H9 (cell line): ENCODE results near the gene NECAB2. TPM values are rescaled to one million over a fixed set of nuclear protein-coding genes. Genes with fewer than 3 reads are reported as not detected.
A peak's percentile ranks its signal among the peaks of the same experiment; 100 is the strongest.

Source experiments
- DNase-seq: peaks from one replicate; pipeline ENCODE4 v3.0.0-alpha.2; 2017
- H2AFZ ChIP-seq: one replicate; pipeline ENCODE4 v1.6.1; 2013; ENCODE audit warnings: mild to moderate bottlenecking, low read length, control low read depth, moderate library complexity
- H2AK5ac ChIP-seq: 2 replicates; pipeline ENCODE4 v1.6.1; 2013; ENCODE audit warnings: low read length, control low read depth, mixed read lengths; ENCODE audit not compliant: insufficient read length
- H2BK120ac ChIP-seq: one replicate; pipeline ENCODE4 v1.6.1; 2013; ENCODE audit warnings: low read depth, mild to moderate bottlenecking, low read length, control low read depth, inconsistent platforms; ENCODE audit not compliant: poor library complexity, severe bottlenecking
- H2BK12ac ChIP-seq: 2 replicates; pipeline ENCODE4 v1.6.1; 2013; ENCODE audit warnings: low read length, control low read depth, mixed read lengths, low read depth; ENCODE audit not compliant: insufficient read length
- H2BK15ac ChIP-seq: 2 replicates; pipeline ENCODE4 v1.6.1; 2013; ENCODE audit warnings: low read depth, low read length, control low read depth
- H2BK20ac ChIP-seq: one replicate; pipeline ENCODE4 v1.6.1; 2013; ENCODE audit warnings: low read depth, mild to moderate bottlenecking, low read length, control low read depth, inconsistent platforms; ENCODE audit not compliant: poor library complexity, severe bottlenecking
- H2BK5ac ChIP-seq: 2 replicates; pipeline ENCODE4 v1.6.1; 2013; ENCODE audit warnings: low read length, control low read depth, mixed read lengths; ENCODE audit not compliant: insufficient read length
- H3K14ac ChIP-seq: 2 replicates; pipeline ENCODE4 v1.6.1; 2013; ENCODE audit warnings: low read length, control low read depth; ENCODE audit not compliant: insufficient read depth
- H3K18ac ChIP-seq: 2 replicates; pipeline ENCODE4 v1.6.1; 2013; ENCODE audit warnings: low read depth, mild to moderate bottlenecking, mixed read lengths, low read length, control low read depth; ENCODE audit not compliant: insufficient read length
- H3K23ac ChIP-seq: 2 replicates; pipeline ENCODE4 v1.6.1; 2013; ENCODE audit warnings: low read length, control low read depth, mixed read lengths, low read depth; ENCODE audit not compliant: insufficient read length
- H3K23me2 ChIP-seq: 2 replicates; pipeline ENCODE4 v1.6.1; 2013; ENCODE audit warnings: low read depth, mild to moderate bottlenecking, mixed read lengths, low read length, control low read depth; ENCODE audit not compliant: insufficient read length, poor library complexity, severe bottlenecking
- H3K27ac ChIP-seq: 2 replicates; pipeline ENCODE4 v1.5.1; 2013; ENCODE audit warnings: low read length, control low read depth, mixed read lengths, low read depth; ENCODE audit not compliant: insufficient read length
- H3K27me3 ChIP-seq: 2 replicates; pipeline ENCODE4 v1.6.1; 2013; ENCODE audit warnings: low read length, control low read depth, inconsistent platforms; ENCODE audit not compliant: insufficient read depth
- H3K4ac ChIP-seq: 2 replicates; pipeline ENCODE4 v1.6.1; 2013; ENCODE audit warnings: low read depth, mild to moderate bottlenecking, control low read depth, inconsistent platforms, low read length, moderate library complexity
- H3K4me1 ChIP-seq: 2 replicates; pipeline ENCODE4 v1.6.1; 2013; ENCODE audit warnings: low read length, control low read depth, inconsistent platforms; ENCODE audit not compliant: insufficient read depth
- H3K4me2 ChIP-seq: 2 replicates; pipeline ENCODE4 v1.6.1; 2013; ENCODE audit warnings: low read length, control low read depth, mixed read lengths; ENCODE audit not compliant: insufficient read length, insufficient read depth
- H3K56ac ChIP-seq: 2 replicates; pipeline ENCODE4 v1.6.1; 2013; ENCODE audit warnings: low read depth, mild to moderate bottlenecking, mixed read lengths, low read length, control low read depth; ENCODE audit not compliant: insufficient read length
- H3K79me1 ChIP-seq: 2 replicates; pipeline ENCODE4 v1.6.1; 2013; ENCODE audit warnings: low read depth, mild to moderate bottlenecking, moderate library complexity, low read length, control low read depth, inconsistent platforms; ENCODE audit not compliant: insufficient read depth, poor library complexity, severe bottlenecking
- H3K79me2 ChIP-seq: 2 replicates; pipeline ENCODE4 v1.6.1; 2013; ENCODE audit warnings: low read length, control low read depth, inconsistent platforms; ENCODE audit not compliant: insufficient read depth
- H3K9ac ChIP-seq: 2 replicates; pipeline ENCODE4 v1.6.1; 2013; ENCODE audit warnings: low read length, control low read depth, mixed read lengths; ENCODE audit not compliant: insufficient read length; ENCODE audit errors: extremely low read depth
- H3K9me3 ChIP-seq: one replicate; pipeline ENCODE4 v1.6.1; 2013; ENCODE audit warnings: low read depth, low read length, inconsistent platforms; ENCODE audit not compliant: control insufficient read depth
- H3T11ph ChIP-seq: one replicate; pipeline ENCODE4 v1.6.1; 2013; ENCODE audit warnings: mild to moderate bottlenecking, low read length, control low read depth, inconsistent platforms
- H4K20me1 ChIP-seq: one replicate; pipeline ENCODE4 v1.6.1; 2013; ENCODE audit not compliant: control insufficient read depth, insufficient read length, insufficient read depth
- H4K5ac ChIP-seq: 2 replicates; pipeline ENCODE4 v1.6.1; 2013; ENCODE audit warnings: low read depth, mild to moderate bottlenecking, mixed read lengths, low read length, control low read depth; ENCODE audit not compliant: insufficient read length
- H4K8ac ChIP-seq: replicated peaks from 2 replicates; pipeline ENCODE4 v1.6.1; 2013; ENCODE audit warnings: low read length, control low read depth, mixed read lengths, low read depth; ENCODE audit not compliant: insufficient read length
- H4K91ac ChIP-seq: 2 replicates; pipeline ENCODE4 v1.6.1; 2013; ENCODE audit warnings: low read depth, mild to moderate bottlenecking, moderate library complexity, mixed read lengths, low read length, control low read depth; ENCODE audit not compliant: insufficient read length
- H3K27ac Mint-ChIP-seq, 3 experiments: 2 replicates in 2 of 3; 3 replicates in 1 of 3; pipeline ENCODE4 v1.8.0; 2020 to 2021; ENCODE audit warnings: mixed read lengths in 3 of 3, mild to moderate bottlenecking in 1 of 3, moderate library complexity in 1 of 3
- H3K27me3 Mint-ChIP-seq: 2 replicates; pipeline ENCODE4 v1.8.0; 2021; ENCODE audit warnings: low read depth, mild to moderate bottlenecking, moderate library complexity, mixed read lengths
- H3K36me3 Mint-ChIP-seq, 3 experiments: 2 replicates in 2 of 3; 3 replicates in 1 of 3; pipeline ENCODE4 v1.8.0; 2020 to 2021; ENCODE audit warnings: low read depth in 3 of 3, mixed read lengths in 3 of 3; ENCODE audit not compliant: insufficient read depth in 1 of 3
- H3K4me1 Mint-ChIP-seq, 2 experiments: 2 replicates each; pipeline ENCODE4 v1.8.0; 2020; ENCODE audit warnings: mixed read lengths in 2 of 2
- H3K4me3 Mint-ChIP-seq, 2 experiments: 2 replicates in 1 of 2; 3 replicates in 1 of 2; pipeline ENCODE4 v1.8.0; 2020 to 2021; ENCODE audit warnings: mild to moderate bottlenecking in 2 of 2, mixed read lengths in 2 of 2, moderate library complexity in 1 of 2
- H3K9me3 Mint-ChIP-seq, 2 experiments: 2 replicates in 1 of 2; 3 replicates in 1 of 2; pipeline ENCODE4 v1.8.0; 2020; ENCODE audit warnings: mild to moderate bottlenecking in 2 of 2, mixed read lengths in 2 of 2, moderate library complexity in 1 of 2
- CTCF ChIP-seq: fragments of 200-600 bp; sonication (generic); conservative IDR thresholded peaks from 3 replicates; pipeline ENCODE4 v1.8.0; 2021; ENCODE audit warnings: antibody characterized with exemption, mild to moderate bottlenecking
- WGBS: extraction: QIAGEN DNeasy Blood & Tissue Kit; methylation state at CpG from one replicate; pipeline ENCODE4 v1.1.7; 2013; ENCODE audit warnings: missing lambda C conversion rate, low lambda C conversion rate, mixed read lengths; ENCODE audit not compliant: insufficient read length; ENCODE audit errors: extremely low coverage; 5-methylcytosine and 5-hydroxymethylcytosine counted together
- total RNA-seq: library from RNA; stranded (reverse); gene quantifications from 2 replicates; pipeline ENCODE4 v1.2.1, GENCODE V29; 2021

Gene NECAB2
- total RNA-seq, 1 experiment from 2014 or later: 12.6 TPM

GRCh38 chr16:83946154-83946780 lies 21.8 kb upstream of the NECAB2 start:
- H3K9me3 Mint-ChIP-seq: no peaks in the 10 kb centered on the region; a peak in 2 of 5 replicates
- no peak overlapping the region for H3K56ac ChIP-seq
- H4K20me1 ChIP-seq: no peaks in the 10 kb centered on the region
- H2BK20ac ChIP-seq: no peak overlapping the region
- H3K9me3 ChIP-seq: no peaks in the 10 kb centered on the region
- H3K79me2 ChIP-seq: no peaks in the 10 kb centered on the region
- no peak overlapping the region for H2BK120ac ChIP-seq
- H2AFZ ChIP-seq: no peak overlapping the region
- no peak overlapping the region for H2AK5ac ChIP-seq
- no peaks in the 10 kb centered on the region for H3K79me1 ChIP-seq
- H3K27me3 Mint-ChIP-seq: no peaks in the 10 kb centered on the region; the same call in none of the 2 replicates
- no CpG with 5 or more reads among the region's 24 CpGs for WGBS
- H3K23me2 ChIP-seq: no peaks in the 10 kb centered on the region
- H3K4me1 ChIP-seq: no peaks in the 10 kb centered on the region
- 0 out of 4 replicates have a peak, but pooled peaks cover 0 to 5% of the 10 kb centered on the region in 2 experiments for H3K4me1 Mint-ChIP-seq
- no peaks in the 10 kb centered on the region for H3K36me3 Mint-ChIP-seq
- H3K9ac ChIP-seq: no peak overlapping the region
- no peak overlapping the region for H3T11ph ChIP-seq
- peak overlapping the region in 1 of 3 experiments; percentile 21; a peak in 1 of 7 replicates for H3K27ac Mint-ChIP-seq
- H3K18ac ChIP-seq: no peak overlapping the region
- no peak overlapping the region for H3K14ac ChIP-seq
- no peak overlapping the region for H2BK15ac ChIP-seq
- H2BK12ac ChIP-seq: no peak overlapping the region
- no peak overlapping the region for H3K4ac ChIP-seq
- H3K23ac ChIP-seq: no peak overlapping the region
- H4K8ac ChIP-seq: no peak overlapping the region
- H2BK5ac ChIP-seq: no peak overlapping the region
- H3K4me3 Mint-ChIP-seq: no peak overlapping the region
- no peak overlapping the region for H3K4me2 ChIP-seq
- H4K5ac ChIP-seq: no peak overlapping the region
- H3K27me3 ChIP-seq: no peaks in the 10 kb centered on the region
- no peak for TF ChIP-seq CTCF
- no peak overlapping the region for H3K27ac ChIP-seq
- no peak overlapping the region for H4K91ac ChIP-seq
- DNase-seq: no peak
